ENCODE results near the gene MYBPC2.
A peak's percentile ranks its signal among the peaks of the same experiment; 100 is the strongest.

The MYBPC2 gene

DNA sequence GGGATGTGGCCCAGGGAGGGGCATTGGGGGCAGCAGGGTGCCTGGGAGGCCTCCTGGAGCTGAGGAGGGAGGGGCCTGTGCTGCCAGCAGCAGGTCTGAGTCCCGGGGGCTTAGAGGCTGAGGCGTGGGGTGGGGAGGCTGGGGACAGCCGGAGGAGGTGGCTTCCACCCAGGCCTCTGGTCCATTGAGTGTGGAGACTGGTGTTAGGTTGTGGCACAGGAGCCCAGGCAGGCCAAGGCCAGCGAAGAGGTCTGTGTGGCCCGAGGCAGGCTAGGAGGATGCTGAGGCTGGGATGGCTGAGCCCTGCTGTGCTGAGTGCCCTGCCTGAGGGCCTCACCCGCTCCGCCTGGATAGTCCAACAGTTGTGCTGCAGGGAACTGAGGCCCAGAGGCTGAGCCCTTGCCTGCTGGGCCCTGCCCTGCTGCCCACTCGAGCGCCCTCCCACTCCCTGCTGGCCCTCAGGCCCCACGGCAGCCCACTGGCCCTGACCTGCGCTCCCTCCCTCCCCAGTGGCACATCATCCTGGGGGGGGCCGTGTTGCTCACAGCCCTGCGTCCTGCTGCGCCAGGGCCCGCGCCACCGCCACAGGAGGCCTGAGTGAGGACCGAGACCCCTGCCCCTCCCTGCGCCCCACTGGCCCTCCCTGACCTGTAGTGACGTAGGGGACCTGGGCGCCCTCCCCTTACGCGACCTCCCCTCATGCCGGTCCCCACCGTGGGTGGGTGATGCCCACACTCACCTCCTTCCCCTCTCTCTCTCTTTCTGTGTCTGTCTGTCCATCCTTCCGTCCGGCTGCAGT is 48.9 kb downstream of the MYBPC2 start:
- no peak for DNase-seq

DNA sequence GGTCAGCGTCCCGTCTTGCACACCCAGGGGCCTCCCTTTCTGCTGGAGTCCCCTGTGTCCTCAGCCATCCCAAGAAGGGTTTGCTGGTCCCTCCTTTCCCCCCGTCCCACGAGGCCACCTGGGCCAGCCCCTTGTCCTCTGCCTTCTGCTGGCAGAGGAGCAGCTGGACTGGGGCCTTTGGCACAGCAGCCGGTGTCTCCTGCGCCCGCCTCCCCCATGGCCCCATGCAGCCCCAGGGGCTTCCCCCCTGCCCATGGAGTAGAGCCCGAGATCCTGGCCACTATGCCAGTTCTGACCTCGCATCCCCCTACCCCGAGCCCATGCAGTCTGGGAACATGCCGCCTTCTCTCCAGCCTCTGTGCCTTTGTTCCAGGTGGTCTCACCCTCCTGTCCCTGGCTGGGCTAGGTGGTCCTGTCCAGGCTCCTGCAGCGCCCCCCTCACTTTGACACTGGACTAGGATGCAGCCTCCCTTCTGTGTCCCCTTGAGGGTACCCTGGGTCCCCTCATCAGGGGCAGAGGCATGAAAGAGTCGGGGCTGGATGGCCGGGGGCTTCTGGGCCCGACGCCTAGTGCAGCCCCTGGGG is 49.7 kb downstream of the MYBPC2 start:
- no peak for DNase-seq

DNA sequence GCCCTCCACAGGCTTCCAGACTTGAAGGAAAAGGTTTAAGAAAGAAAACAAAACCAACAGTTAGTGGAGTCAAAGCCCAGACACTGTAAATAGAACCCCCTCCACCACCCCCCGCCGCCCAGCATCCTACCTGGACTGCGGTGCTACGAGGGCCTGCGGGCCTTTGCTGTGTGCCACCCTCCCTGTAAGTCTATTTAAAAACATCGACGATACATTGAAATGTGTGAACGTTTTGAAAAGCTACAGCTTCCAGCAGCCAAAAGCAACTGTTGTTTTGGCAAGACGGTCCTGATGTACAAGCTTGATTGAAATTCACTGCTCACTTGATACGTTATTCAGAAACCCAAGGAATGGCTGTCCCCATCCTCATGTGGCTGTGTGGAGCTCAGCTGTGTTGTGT is 50.2 kb downstream of the MYBPC2 start:
- no peak for DNase-seq

DNA sequence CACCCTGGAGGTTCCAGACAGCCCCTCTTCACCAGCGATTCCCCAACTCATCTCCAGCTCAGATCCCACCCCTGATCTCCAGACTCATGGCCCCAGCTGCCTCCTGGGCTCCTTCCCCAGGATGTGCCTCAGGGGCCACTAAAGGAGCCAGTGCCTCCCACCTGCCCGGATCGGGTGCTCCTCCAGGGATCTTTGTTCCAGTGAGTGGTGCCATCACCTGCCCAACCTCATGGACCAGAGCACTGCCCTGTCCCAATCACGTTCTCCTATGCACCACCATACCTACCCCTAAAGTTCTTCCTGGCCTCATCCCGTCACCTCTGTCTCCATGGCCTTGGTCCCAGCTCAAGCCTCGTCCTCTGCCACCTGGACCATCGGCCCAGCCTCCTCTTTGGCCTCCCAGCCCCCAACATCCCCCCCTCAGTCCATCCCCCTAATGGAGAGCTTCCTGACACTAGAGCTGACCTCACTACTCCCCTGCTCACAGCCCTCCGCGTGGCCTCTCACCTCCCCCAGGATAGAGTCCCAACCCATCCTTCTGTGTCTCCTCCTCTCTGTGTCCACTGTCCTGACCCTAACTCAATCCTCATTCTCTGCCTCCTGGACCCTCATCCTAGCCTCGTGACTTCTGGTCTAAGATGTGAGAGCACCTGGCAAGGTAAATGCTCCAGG is 52.7 kb downstream of the MYBPC2 start:
- DNase-seq = no peak

DNA sequence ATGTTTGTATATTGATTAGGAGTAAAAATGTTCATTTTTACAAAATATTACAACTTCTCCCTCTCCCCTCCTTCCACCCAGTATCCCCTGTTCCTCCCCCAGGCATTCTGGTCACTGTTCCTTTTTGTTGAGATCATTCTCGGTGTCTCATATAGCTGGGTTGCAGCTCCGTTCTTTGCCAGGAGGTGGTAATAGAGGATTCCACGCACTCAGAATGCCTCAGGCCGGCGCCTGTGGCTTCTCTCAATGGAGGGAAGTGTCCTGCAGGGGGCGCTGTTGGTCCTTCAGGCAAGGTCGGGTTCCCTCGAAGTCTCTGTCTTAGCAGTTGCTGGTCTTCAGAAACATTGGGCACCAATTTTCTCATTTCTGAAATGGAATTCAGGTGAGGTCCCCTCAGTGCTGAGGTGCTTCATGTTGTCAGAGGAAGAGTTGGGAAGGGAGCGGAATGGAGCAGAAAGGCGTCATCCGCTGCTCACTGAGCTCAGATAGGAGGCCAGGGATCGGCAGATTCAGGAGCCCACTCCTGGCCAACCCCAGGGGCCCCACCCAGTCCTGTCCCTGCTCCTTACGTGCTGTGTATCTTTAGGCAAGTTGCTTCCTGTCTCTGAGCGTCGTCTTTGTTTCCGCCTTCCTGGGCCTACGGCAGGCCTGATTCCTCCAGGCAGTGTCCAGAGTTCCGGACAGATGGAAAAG is 54.3 kb downstream of the MYBPC2 start:
- DNase-seq = peak; percentile 36

DNA sequence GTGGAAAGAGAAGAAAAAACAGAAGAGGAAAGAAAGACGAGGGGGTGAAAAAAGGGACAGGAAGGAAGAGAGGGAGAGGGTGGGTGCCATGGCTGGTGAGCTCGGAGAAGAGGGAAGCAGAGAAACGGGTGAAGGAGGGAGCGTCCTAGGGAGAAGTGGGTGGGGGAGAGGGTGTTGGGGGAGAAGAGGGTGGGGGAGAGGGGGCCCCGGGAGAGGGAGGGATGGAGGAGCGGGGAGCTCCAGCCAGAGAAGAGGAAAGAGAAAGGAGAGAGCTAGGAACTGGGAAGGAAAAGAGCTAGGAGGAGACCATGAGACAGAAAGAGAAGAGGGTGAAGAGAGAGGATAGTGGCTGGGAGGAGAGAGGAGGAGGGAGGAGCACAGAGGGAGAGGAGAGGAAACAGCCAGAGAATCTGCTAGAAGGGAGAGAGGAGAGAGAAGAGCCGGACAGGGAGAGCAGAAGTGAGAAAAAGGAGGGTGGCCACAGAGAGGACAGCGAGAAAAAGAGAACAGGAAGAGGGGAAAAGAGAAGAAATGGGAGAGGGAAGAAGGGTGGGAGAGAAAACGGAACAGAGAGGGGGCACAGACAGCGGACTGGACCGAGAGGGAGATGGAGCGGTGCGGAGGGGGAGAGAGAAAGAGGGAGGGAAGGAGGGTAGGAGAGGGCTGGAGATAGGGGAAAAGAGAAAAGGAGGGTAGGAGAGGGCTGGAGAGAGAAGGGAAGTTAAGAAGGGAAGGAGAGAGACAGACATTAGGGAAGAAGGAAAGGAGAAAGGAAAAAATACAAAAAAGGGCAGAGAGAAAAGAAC is 55.9 kb downstream of the MYBPC2 start:
- DNase-seq = no peak

DNA sequence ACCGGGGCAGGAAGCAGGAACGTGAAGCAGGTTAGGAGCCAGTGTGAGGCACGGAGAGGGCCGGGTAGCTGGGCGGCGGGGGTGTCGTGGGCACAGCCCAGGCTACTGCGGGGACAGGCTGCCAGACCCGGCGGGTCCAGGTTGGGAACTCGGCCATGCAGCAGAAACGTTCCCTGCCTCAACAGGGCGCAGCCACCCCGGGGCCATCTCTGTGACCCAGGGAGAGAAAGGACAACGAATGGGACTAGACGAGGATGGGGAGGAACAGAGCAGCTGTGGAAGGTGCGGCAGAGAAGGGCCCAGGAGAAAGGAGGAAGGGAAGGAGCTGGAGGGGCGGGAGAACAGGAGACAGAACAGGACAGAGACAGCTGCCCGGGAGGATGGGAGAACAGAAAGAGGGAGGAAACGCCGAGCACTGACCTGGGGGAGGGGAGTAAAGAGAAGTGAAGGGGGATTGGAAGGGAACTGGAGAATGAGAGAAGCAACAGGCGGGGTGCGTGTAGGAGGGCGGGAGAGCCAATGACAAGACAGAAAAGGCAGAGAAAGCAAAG is 56.8 kb downstream of the MYBPC2 start:
- no peak for DNase-seq

DNA sequence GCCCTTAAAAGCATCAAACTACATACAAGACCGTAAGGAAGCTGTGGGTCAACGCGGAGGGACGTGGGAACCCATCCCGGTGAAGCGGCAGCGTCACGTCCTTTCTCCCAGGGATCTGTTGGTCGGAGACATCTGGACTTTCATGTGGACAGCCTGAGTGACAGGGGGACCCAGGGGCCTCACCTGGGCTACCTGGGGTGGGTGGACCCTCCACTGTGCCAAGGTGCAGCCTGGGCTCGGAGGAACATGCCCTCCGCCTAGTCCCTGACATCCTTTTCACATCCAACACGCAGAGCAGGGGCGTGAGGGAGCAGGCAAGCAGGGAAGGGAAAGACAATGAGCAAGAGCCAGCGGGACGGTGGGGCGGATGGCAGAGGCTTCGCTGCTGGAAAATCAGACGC is 57.7 kb downstream of the MYBPC2 start:
- no peak for DNase-seq

DNA sequence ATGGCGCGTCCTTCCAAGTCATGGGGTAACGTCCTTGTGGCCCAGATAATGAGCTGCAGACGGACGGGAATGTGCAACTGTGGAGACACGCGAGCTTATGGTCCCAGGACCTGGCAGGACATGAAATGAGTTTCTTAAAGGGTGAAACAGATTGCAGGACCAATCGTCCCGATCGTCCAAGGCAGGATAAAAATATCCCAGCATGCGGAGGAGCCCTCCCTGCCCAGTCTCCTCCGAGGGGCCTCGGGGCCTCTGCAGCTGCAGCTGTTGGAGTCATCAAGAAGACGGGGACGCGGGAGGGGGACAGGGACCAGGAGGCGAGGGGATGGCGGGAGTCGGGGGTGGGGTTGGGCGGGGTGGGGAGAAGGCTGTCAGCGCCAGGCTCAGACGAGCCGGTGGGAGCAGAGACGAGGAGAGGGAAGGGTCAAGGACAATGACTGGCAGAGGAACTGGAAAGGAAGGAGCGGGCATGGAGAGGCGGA is 58.3 kb downstream of the MYBPC2 start:
- DNase-seq = no peak

DNA sequence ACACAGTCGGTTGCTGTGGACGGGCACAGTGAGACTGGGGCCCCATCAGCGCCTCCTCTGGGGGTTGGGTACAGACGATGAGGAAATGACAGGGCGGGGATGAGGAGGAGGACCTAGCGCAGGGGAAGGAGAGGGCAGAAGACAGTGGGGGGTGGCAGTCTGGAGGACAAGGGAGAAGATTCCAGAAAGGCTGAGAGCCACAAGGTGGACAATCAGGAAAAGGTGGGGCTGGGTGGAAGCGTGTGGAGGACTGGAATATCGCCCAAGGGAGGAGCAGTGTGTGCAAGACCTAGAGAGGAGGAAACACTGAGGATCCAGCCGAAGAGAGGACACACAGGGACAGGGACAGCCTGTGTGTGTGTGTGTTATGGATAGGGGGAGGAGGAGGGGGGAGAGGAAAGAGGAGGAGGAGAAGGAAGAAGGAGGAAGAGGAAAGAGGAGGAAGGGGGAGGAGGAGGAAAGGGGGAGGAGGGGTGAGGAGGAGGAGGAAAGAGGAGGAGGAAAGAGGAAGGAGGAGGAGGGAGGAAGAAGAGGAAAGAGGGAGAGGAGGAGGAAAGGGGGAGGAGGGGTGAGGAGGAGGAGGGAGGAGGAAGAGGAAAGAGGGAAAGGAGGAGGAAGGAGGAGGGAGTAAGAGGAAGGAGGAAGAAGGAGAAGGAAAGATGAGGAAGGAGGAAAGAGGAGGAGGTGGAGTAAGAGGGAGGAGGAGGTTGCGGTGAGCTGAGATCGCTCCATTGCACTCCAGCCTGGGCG is 59.8 kb downstream of the MYBPC2 start:
- no peak for DNase-seq

DNA sequence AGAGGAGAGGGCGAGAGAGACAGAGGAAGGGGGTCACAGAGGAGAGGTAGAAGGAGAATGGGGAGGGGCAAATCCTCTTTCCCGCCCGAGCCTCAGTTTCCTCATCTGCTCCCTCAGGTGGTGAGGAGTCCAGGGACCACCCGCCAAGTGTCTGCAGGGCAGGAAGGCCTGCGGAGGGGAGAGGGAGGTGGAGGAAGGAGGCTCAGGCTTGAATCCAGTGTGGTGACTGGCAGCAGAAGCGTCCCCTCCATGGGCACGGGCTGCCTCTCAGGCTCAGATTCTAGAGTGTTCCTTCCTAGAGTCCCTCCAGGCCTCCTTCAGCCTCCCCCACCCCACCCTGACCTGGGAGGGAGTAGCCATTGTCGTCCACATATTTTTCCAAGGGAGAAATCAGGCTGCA is 60.5 kb downstream of the MYBPC2 start:
- no peak for DNase-seq

DNA sequence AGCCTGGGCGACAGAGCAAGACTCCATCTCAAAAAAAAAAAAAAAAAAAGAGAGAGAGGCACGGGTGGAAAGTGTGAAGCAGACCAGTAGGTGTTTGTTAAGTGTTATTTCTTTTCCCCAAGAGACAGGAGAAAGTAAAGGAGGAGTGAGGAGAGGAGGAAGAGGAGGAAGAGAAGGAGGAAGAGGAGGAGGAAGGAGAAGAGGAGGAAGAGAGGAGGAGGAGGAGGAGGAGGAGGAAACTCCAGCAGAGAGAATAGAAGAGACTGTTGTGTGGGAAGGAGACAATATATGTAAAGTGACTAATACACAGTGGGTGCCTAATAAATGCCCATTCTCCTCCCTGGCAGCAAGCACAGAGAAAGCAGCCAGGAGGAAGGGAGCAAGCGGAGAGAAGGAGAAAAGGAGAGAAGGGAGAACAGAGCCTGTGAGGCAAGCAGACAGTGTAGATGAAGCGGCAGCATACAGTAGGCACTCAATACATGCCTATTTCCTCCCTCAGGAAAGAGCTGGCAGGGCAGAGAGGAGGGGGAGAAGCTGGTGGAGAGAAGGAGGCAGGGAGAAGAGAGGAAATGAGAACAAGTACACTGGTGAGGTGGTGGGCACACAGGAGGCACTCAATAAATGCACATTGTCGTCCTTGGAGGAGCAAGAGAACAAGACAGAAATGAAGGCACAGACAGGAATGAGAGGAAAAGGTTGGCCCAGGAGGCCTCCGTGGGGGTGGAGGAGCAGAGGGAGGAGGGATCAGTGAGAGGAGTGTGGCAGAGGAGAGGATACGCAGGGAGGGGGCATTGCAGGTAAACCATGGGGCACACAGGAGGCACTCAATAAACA is 61.7 kb downstream of the MYBPC2 start:
- DNase-seq = no peak

DNA sequence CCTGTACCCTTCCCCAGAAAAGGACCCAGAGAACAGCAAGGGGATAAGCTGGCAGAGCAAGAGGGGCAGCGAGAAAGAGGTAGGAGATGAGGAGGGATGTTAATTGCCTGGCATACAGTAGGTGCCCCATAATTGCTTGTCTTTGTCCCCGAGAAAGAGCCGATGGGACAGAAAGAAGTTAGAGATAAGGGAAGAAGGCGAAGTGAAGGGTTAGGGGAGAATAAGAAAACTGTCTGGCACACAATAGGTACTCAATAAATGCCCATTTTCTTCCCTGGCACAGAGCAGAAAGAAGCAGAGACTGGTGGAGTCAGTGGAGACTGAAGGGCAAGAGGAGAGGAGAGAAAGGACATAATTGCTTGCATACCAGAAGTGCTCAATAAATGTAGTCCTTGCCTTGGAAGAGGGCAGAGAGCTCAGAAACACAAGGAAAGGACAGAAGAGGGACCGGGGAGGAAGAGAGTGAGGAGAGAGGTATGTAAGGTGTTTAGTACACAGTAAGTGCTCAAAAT is 62.4 kb downstream of the MYBPC2 start:
- DNase-seq = no peak

DNA sequence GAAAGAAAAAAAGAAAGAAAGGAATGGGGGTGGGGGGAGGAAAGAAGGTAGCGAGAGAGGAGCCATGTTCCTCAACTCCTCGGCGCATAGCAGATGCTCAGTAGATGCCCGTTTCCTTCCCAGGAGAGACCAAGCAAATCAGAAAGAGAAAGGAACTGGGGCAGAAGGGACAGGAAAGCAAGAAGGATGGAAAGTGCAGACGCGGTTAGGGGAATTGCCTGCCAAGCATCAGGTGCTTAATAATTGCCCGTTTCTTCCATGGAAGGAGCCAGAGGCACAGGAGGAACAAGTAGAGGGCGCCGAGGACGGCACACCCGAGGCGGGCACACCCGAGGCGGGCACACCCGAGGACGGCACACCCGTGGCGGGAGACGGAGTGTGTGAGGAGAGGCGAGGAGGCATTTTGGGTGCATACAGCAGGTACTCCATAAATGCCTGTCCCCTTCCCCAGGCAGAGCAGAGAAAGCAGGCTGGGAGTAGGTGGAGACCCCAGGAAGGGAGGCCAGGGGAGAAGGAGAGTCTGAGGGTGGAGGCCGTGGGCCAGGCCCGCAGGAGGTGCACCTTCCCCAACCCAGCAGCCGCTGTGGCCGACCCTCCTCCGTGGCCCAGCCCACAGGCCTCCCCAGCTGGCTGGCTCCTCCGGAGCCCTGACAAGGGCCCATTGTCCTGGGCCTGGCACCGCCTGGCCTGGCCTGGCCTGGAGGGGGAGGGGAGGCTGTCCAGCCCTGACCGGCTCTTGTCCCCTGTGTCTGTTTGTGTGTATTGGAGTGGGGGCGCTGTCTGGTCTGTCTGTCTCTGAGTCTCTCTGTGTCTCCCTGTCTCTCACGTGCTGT is 63.7 kb downstream of the MYBPC2 start:
- no peak for DNase-seq

DNA sequence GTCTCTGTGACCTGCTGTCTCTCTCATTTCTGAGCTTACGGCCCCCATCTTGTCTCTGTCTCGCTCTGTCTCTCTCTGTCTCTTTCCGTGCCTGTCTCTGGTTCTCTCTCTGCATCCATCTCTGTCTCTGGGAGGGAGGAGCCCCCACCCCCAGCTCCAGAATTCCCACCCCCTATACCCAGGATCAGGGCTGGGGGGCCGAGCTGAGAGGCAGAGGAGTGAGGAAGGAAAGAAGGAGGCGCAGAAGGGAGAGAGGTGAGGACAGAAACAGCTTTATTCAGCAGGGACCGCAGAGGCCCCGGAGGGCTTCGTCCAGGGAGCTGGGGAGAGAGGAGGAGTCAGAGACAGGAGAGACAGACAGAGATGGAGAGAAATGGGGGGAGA is 64.3 kb downstream of the MYBPC2 start:
- DNase-seq = no peak

DNA sequence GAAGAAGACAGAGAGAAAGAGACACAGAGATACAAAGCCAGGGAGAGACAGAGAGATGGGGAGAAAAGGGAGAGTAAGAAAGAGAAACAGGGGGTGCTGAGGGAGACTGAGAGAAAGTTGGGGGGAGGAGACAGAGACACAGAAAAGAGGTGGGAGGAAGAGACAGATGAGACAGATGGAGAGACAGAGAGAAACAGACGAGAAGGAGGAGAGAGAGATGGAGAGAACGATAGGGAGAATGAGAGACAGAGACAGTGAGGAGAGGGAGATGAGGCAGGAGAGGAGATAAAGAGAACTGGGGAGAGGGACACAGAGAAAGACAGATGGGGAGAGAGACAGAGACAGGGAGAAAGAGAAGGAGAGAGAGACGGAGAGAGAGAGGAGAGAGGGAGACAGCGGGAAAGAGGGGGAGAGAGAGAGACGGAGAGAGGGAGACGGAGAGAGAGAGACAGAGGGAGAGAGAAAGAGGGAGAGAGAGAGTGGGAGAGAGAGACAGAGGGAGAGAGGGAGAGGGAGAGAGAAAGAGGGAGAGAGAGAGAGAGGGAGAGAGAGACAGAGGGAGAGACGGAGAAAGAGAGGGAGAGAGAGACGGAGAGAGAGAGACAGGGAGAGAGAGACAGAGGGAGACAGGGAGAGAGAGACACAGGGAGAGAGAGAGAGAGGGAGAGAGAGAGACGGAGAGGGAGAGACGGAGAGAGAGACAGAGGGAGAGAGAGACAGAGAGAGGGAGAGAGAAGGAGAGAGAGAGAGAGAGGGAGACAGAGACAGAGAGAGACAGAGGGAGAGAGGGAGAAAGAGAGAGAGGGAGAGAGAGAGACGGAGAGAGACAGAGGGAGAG is 65.7 kb downstream of the MYBPC2 start:
- no peak for DNase-seq

DNA sequence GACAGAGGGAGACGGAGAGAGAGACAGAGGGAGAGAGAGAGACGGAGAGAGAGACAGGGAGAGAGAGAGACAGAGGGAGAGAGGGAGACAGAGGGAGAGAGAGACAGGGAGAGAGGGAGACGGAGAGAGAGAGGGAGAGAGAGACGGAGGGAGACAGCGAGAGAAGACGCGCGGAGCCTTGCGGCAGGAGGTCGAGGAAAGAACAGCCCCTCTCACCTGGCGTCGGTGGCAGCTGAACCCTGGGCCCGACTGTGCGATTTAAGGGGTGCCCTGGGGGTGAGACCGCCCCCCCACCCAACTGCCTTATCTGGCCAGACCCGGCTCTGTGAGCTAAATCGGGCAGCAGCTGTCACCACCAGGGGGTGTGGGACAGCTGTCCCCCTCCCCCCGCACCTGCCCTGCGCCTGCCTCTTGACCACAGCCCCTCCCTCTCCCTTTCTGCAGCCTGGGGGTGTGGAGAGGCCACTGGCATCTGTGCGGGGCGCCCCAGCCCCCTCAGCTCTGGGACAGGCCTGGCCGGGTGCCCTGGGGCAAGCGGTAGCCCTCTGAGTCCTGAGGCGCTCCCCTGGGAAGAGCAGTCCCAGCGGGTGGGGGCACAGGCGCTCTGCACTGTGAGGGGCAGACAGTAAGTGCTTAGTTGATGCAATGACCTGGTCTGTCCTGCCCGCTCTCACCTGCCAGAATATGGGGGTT is 67.5 kb downstream of the MYBPC2 start:
- no peak for DNase-seq

DNA sequence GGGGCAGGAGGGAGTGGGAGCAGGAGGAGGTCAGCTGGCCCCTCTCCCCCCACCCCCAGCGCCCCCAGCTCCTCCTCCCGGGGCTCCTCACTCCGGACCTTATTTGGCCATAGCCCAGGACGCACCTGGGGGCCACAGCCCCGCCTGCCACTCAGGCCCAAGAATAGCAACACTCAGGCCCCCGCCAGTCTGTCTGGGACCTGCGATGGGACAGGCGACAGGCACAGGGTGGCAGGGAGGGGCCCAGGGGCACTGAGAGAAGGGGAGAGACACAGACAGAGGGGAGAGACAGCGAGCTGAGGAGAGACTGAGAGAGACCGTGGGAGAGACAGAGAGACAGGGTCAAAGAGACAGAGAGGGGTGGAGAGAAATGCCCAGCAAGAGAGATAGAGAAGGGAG is 68.1 kb downstream of the MYBPC2 start:
- no peak for DNase-seq

Data from fibroblast of skin of scalp (primary cell).